ENCODE results near the gene AP3D1. TPM values are rescaled to one million over a fixed set of nuclear protein-coding genes. Genes with fewer than 3 reads are reported as not detected.
A peak's percentile ranks its signal among the peaks of the same experiment; 100 is the strongest.

The AP3D1 gene
- total RNA-seq, 1 donor from 2014 or later, result 162 TPM

GRCh38 chr19:2175742-2176141 lies 24.4 kb upstream of the AP3D1 start:
- Mint-ChIP-seq H3K9me3 (ENCODE audit: unreplicated experiment) (no peaks in the 10 kb centered on the region), H3K36me3 (ENCODE audit: low read depth, unreplicated experiment) (peaks cover 4% of the 10 kb centered on the region), H3K4me3 (ENCODE audit: unreplicated experiment) (no peak overlapping the region), H3K27me3 (ENCODE audit: low read depth, unreplicated experiment) (no peaks in the 10 kb centered on the region), H3K4me1 (ENCODE audit: low read depth, unreplicated experiment) (peaks cover 11% of the 10 kb centered on the region), H3K27ac (ENCODE audit: unreplicated experiment) (peak overlapping the region; percentile 18)
- H3K4me1 ChIP-seq (ENCODE audit: insufficient read depth, low read length), result peaks cover 23% of the 10 kb centered on the region
- no peaks in the 10 kb centered on the region for H3K9me3 ChIP-seq (ENCODE audit: insufficient read depth, low read depth, low read length)
- H2AFZ ChIP-seq (ENCODE audit: low read depth, low read length), result no peak overlapping the region
- H3K79me2 ChIP-seq (ENCODE audit: insufficient read depth, low read length), result peaks cover 99% of the 10 kb centered on the region
- TF ChIP-seq CTCF (IDR thresholded peaks at IDR 0.05; ENCODE audit: insufficient read depth, low read depth, low read length), result no peak
- TF ChIP-seq EZH2 (IDR thresholded peaks at IDR 0.05; ENCODE audit: insufficient read depth, low read length), result no peak
- FAIRE-seq, result no peak
- no peak overlapping the region for H3K4me2 ChIP-seq (ENCODE audit: low read length)
- no peak overlapping the region for H3K9ac ChIP-seq (ENCODE audit: low read length)
- H4K20me1 ChIP-seq (ENCODE audit: insufficient read depth, low read length), result peaks cover 82% of the 10 kb centered on the region
- DNase-seq (ENCODE audit: low read depth), result no peak
- H3K27me3 ChIP-seq (ENCODE audit: insufficient read depth, low read length), result no peaks in the 10 kb centered on the region
- H3K27ac ChIP-seq (ENCODE audit: low read depth, low read length), result no peak overlapping the region
- no peaks in the 10 kb centered on the region for H3K36me3 ChIP-seq (ENCODE audit: insufficient read depth, low read length)
- no peak overlapping the region for H3K4me3 ChIP-seq (ENCODE audit: insufficient read depth, low read depth, low read length)

- Mint-ChIP-seq H3K36me3 (ENCODE audit: low read depth, unreplicated experiment) (no peaks in the 10 kb centered on the region), H3K27ac (ENCODE audit: unreplicated experiment) (no peak overlapping the region), H3K9me3 (ENCODE audit: unreplicated experiment) (no peaks in the 10 kb centered on the region), H3K4me1 (ENCODE audit: low read depth, unreplicated experiment) (peaks cover 24% of the 10 kb centered on the region), H3K4me3 (ENCODE audit: unreplicated experiment) (no peak overlapping the region), H3K27me3 (ENCODE audit: low read depth, unreplicated experiment) (no peaks in the 10 kb centered on the region)
- Histone ChIP-seq H3K36me3 (ENCODE audit: insufficient read depth, low read length) (no peaks in the 10 kb centered on the region), H4K20me1 (ENCODE audit: insufficient read depth, low read length) (peaks cover 81% of the 10 kb centered on the region), H3K27me3 (ENCODE audit: insufficient read depth, low read length) (no peaks in the 10 kb centered on the region), H3K9me3 (ENCODE audit: insufficient read depth, low read depth, low read length) (no peaks in the 10 kb centered on the region), H3K4me3 (ENCODE audit: insufficient read depth, low read depth, low read length) (no peak overlapping the region), H2AFZ (ENCODE audit: low read depth, low read length) (no peak overlapping the region), H3K4me2 (ENCODE audit: low read length) (no peak overlapping the region), H3K4me1 (ENCODE audit: insufficient read depth, low read length) (peaks cover 40% of the 10 kb centered on the region), H3K79me2 (ENCODE audit: insufficient read depth, low read length) (peaks cover 97% of the 10 kb centered on the region), H3K27ac (ENCODE audit: low read depth, low read length) (no peak overlapping the region), H3K9ac (ENCODE audit: low read length) (no peak overlapping the region)
- DNase-seq (ENCODE audit: low read depth) (no peak), FAIRE-seq (no peak)
- no peak for TF ChIP-seq CTCF (IDR thresholded peaks at IDR 0.05; ENCODE audit: insufficient read depth, low read depth, low read length)
- TF ChIP-seq EZH2 (IDR thresholded peaks at IDR 0.05; ENCODE audit: insufficient read depth, low read length), result no peak
Observed at GRCh38 chr19:2173767-2174577, 22.6 kb upstream of the AP3D1 start.

GRCh38 chr19:2173388-2173766 lies 22.0 kb upstream of the AP3D1 start:
- Mint-ChIP-seq H3K4me1 (ENCODE audit: low read depth, unreplicated experiment) (peaks cover 30% of the 10 kb centered on the region), H3K27me3 (ENCODE audit: low read depth, unreplicated experiment) (no peaks in the 10 kb centered on the region), H3K27ac (ENCODE audit: unreplicated experiment) (no peak overlapping the region), H3K36me3 (ENCODE audit: low read depth, unreplicated experiment) (no peaks in the 10 kb centered on the region), H3K4me3 (ENCODE audit: unreplicated experiment) (no peak overlapping the region), H3K9me3 (ENCODE audit: unreplicated experiment) (no peaks in the 10 kb centered on the region)
- no peak for TF ChIP-seq CTCF (IDR thresholded peaks at IDR 0.05; ENCODE audit: insufficient read depth, low read depth, low read length)
- no peak for TF ChIP-seq EZH2 (IDR thresholded peaks at IDR 0.05; ENCODE audit: insufficient read depth, low read length)
- Histone ChIP-seq H3K36me3 (ENCODE audit: insufficient read depth, low read length) (no peaks in the 10 kb centered on the region), H3K4me1 (ENCODE audit: insufficient read depth, low read length) (peaks cover 44% of the 10 kb centered on the region), H4K20me1 (ENCODE audit: insufficient read depth, low read length) (peaks cover 80% of the 10 kb centered on the region), H3K9me3 (ENCODE audit: insufficient read depth, low read depth, low read length) (no peaks in the 10 kb centered on the region), H3K79me2 (ENCODE audit: insufficient read depth, low read length) (peaks cover 96% of the 10 kb centered on the region), H3K4me2 (ENCODE audit: low read length) (no peak overlapping the region), H3K27ac (ENCODE audit: low read depth, low read length) (no peak overlapping the region), H2AFZ (ENCODE audit: low read depth, low read length) (no peak overlapping the region), H3K27me3 (ENCODE audit: insufficient read depth, low read length) (no peaks in the 10 kb centered on the region), H3K9ac (ENCODE audit: low read length) (no peak overlapping the region), H3K4me3 (ENCODE audit: insufficient read depth, low read depth, low read length) (no peak overlapping the region)
- FAIRE-seq (no peak), DNase-seq (ENCODE audit: low read depth) (no peak)

Measured in astrocyte (in vitro differentiated cells and primary cell).